GM12873 (cell line): ENCODE results near the gene DYNLL1.
A peak's percentile ranks its signal among the peaks of the same experiment; 100 is the strongest.

Experiments
- TF ChIP-seq, protein P1 (sequence below): IDR thresholded peaks from 2 replicates; pipeline ENCODE4 v1.5.1; 2012; ENCODE audit warnings: low read depth, mild to moderate bottlenecking, moderate library complexity, low read length, control low read depth; ENCODE audit not compliant: insufficient read depth; ENCODE audit errors: missing control alignments

DYNLL1 gene

DNA sequence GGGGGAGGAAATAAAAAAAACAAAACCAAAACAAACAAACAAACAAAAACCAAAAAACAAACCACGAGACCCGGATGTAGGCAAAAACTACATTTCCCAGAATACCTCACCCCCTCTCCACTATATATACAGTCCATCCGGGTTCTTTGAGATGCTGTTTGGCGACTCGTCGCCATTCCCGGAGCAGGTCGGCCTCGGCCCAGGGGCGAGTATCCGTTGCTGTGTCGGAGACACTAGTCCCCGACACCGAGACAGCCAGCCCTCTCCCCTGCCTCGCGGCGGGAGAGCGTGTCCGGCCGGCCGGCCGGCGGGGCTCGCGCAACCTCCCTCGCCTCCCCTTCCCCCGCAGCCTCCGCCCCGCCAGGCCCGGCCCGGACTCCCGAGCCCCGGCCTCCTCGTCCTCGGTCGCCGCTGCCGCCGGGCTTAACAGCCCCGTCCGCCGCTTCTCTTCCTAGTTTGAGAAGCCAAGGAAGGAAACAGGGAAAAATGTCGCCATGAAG, 38.3 kb downstream of the DYNLL1 start, which contains the start of gene RNF10:
RNF10 (plus strand) TSS at position 154 of the 500 bp plus-strand sequence. CDS start 456 bp downstream, outside the sequence.
- TF ChIP-seq, protein P1, sequence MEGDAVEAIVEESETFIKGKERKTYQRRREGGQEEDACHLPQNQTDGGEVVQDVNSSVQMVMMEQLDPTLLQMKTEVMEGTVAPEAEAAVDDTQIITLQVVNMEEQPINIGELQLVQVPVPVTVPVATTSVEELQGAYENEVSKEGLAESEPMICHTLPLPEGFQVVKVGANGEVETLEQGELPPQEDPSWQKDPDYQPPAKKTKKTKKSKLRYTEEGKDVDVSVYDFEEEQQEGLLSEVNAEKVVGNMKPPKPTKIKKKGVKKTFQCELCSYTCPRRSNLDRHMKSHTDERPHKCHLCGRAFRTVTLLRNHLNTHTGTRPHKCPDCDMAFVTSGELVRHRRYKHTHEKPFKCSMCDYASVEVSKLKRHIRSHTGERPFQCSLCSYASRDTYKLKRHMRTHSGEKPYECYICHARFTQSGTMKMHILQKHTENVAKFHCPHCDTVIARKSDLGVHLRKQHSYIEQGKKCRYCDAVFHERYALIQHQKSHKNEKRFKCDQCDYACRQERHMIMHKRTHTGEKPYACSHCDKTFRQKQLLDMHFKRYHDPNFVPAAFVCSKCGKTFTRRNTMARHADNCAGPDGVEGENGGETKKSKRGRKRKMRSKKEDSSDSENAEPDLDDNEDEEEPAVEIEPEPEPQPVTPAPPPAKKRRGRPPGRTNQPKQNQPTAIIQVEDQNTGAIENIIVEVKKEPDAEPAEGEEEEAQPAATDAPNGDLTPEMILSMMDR = no peak

DNA sequence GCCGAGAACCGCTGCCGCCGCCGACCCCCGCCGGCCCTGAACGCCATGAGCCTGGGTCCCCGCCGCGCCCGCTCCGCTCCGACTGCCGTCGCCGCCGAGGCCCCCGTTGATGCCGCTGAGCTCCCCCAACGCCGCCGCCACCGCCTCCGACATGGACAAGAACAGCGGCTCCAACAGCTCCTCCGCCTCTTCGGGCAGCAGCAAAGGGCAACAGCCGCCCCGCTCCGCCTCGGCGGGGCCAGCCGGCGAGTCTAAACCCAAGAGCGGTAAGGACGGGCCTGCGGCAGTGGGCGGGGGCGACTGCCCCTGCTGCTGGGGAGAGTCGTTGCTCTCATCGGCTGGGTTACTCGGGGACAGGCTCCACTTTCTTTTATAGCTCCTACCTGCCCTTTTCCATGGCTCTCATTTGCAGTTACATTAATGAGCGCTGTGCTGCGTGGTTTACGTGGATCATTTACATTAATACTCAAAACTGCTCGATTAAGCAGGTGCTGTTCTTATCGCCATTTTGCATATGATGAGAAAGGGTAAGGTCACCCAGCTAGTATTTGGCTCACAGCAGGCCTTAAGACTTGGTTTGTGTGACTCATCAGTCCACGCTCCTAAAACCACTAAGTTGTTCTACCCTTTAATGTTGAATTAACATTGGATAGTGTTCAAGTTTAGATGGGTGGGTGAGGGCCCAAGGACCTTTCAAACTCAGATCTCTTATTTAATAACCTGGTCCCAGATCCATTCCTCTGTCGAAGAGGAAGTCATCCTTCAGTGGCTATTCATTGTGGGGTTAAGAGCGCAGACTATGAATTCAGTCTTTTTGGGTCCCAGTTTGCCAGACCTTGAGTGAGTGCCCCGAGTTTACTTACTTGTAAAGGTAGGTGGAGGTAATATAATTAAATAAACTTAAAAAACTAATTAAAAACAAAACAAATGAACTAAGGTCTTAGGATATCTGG, 39.1 kb downstream of the DYNLL1 start:
- TF ChIP-seq, protein P1 = peak; percentile 19

DNA sequence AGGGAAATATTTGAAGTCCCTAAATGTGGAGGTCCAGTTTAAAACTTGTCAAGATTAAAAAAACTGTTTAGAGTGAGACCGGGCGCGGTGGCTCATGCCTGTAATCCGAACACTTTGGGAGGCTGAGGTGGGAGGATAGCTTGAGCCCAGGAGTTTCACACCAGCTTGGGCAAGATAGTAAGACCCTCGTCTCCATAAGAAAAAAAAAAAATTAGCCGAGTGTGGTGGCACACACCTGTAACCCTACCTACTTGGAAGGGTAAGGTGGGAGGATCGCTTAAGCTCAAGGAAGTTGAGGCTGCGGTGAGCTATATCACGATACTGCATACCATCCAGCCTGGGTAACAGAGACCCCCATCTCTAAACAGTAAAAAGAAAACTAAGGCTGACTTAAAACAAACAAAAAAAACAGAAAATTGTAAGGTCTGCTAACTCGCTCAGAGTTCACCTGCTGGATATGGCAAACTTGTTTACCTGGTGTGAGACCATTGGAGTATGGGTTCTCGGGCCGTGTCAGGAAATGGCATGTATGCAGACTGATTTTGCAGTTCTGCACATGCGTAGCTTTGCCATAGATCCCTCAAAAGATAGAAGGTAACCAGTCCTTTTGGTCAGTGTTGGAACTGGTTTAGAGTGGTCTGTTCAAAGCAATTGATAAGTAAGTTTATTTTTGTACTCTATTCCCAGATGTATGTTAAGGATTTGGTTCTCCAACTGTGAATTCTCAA, 40.3 kb downstream of the DYNLL1 start:
- TF ChIP-seq, protein P1 = no peak

DNA sequence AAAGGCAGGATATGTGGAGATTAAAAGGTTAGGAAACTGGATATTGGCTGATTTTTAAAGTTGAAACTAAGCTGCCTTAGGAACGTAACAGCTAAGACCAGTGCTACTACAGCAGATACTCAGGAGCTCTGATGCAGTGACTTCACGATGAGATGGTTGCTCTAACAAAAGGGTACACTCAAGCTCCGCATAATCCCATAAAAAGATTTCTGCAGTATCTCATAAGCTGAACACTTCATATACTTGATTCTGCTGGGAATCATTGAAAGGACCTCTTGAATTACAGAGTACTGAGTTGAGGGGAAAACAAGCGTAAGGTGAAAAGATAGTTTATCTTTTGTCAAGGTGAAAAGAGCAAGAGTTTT, 41.9 kb downstream of the DYNLL1 start:
- TF ChIP-seq, protein P1 = no peak

DNA sequence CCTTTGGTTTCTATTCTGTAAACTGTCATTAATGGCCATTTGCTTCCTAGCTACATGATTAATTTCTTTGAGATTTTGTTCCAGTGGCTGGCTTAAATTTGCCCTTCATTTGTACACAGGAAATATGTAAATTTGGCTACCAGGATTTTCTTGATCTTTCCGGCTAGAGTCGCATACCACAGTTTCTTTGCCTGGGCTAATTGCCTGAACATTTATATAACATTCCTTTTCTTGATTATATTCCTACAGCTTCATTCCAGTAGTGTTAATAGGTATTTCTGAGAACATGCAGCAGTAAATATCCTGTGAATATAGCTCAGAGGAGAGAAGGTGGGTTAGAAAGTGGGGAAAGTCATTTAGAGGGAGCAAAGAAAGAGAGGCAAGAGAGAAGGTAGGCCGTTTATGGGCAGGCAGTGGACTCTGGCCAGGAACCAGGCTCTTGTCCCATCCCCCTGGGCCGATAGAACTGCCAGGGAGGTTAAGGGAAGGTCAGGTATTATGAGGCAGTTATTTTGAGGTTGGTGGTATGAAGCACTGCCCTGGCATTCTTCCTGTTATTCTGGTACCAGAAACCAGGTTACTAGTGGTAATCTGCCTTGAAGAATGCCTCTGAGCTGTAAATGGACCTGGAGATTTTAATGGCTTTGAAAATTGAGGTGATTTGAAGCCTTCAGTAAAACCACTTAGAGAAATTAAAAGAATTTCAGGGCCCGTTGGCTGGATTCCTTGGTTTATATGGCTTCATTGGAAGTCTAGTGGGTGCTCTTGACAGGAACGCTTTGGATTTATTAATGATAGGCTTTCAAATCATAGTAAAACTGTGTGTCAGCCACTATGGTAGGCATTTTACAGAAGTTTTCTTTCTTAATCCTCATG, 42.6 kb downstream of the DYNLL1 start:
- TF ChIP-seq, protein P1 = no peak

DNA sequence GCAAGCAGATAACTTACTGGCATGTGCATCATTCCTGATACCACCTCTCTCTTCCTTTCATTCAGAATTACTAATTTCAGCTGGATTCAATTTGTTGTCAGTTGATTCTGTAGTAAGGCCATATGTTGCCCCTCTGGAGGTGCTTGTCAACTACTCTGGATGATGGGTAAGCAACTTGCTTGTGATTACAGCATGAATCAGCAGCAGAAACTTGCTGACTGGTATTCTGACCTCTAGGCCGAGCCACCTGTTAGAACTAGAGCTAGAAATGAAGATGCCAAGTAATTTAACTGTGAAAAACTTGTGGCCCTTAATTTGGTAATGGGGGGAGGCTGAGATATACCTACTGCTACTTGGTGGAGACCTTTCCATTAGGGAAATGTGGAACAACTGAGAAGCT, 43.4 kb downstream of the DYNLL1 start:
- TF ChIP-seq, protein P1 = no peak
